ENCODE data around the gene ICOS. TPM values are rescaled to one million over a fixed set of nuclear protein-coding genes. Genes with fewer than 3 reads are reported as not detected.

ICOS gene
- total and polyA plus RNA-seq, 2 donors (not counting 3 experiments of a cell fraction or from before 2014, with no cell fraction given), result not detected

DNA sequence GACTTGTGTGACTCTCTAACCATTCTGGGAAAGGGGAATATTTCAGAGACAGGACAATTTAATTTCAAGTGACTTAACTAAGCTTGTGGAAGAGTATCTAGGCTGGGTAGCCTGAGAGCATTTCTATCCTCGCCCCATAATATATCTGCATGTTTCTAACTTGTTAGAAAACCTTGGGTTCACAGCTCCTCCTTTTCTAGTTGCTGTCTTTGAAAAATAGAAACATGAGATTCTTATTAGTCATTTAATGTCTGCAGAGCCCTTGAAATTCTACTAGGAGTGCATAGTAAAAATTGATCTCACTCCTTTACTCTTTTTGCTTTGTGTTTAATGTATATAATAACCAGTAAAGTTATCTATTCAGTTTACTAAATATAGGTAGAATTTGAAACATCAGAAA is 46.6 kb upstream of the ICOS start:
- ChIA-PET POLR2A (no interaction called here), CTCF (interaction anchor here (0.9 kb wide), 1 partner anchor 1321 kb away, joined by 3 read pairs; no protein-coding TSS in a partner anchor)
- no peaks in the 10 kb centered on the region for H3K9me3 ChIP-seq (replicated peaks; ENCODE audit: control insufficient read depth, insufficient read depth, low read length)
- intact Hi-C loops (cut with micrococcal nuclease) (no loop called here), dilution Hi-C loops (cut with MboI; ENCODE audit: extremely low pct_ligation_motif_present, low sequenced_read_pairs) (no loop called here)
- no peak overlapping the region for H3K9ac ChIP-seq (replicated peaks; ENCODE audit: extremely low read depth, insufficient read depth, low read length)
- TF ChIP-seq, protein P1, sequence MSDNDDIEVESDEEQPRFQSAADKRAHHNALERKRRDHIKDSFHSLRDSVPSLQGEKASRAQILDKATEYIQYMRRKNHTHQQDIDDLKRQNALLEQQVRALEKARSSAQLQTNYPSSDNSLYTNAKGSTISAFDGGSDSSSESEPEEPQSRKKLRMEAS (IDR thresholded peaks at IDR 0.05; ENCODE audit: insufficient read depth, insufficient read length), result no peak
- TF ChIP-seq POLR2A (IDR thresholded peaks at IDR 0.05; ENCODE audit: low read depth, low read length) (no peak), FOS (IDR thresholded peaks at IDR 0.05; ENCODE audit: borderline replicate concordance, insufficient read depth, low read length) (no peak), MYC (IDR thresholded peaks at IDR 0.05; ENCODE audit: low read depth, low read length) (no peak), JUN (IDR thresholded peaks at IDR 0.05; ENCODE audit: borderline replicate concordance, insufficient read depth, insufficient read length, low read depth) (no peak), CTCF (IDR thresholded peaks at IDR 0.05; ENCODE audit: extremely low read depth in 1 of 2, insufficient read depth in 1 of 2, low read depth in 1 of 2, low read length in 2 of 2) (no peak), POLR2AphosphoS5 (IDR thresholded peaks at IDR 0.05; ENCODE audit: insufficient read depth, low read depth, low read length) (no peak), GATA2 (IDR thresholded peaks at IDR 0.05; ENCODE audit: insufficient read depth, insufficient read length, low read depth, low read length) (no peak), EZH2 (IDR thresholded peaks at IDR 0.05; ENCODE audit: borderline replicate concordance, low read depth, low read length, severe bottlenecking) (no peak)
- no peaks in the 10 kb centered on the region for H4K20me1 ChIP-seq (replicated peaks; ENCODE audit: control insufficient read depth, extremely low read depth, insufficient read depth, low read length)
- no TSS peak for BruUV-seq (replicated peaks)
- H3K36me3 ChIP-seq (ENCODE audit: control insufficient read depth in 2 of 2, extremely low read depth in 1 of 2, insufficient read depth in 2 of 2, low read length in 2 of 2), result no peaks in the 10 kb centered on the region
- H3K9me1 ChIP-seq (replicated peaks; ENCODE audit: control insufficient read depth, extremely low read depth, insufficient read depth, low read length), result no peaks in the 10 kb centered on the region
- no peaks in the 10 kb centered on the region for H3K4me1 ChIP-seq (ENCODE audit: control insufficient read depth, extremely low read depth, insufficient read depth, low read length)
- H3K4me3 ChIP-seq (replicated peaks in 1 of 3; ENCODE audit: insufficient read depth in 1 of 3, low read depth in 1 of 3, low read length in 3 of 3), result no peak overlapping the region
- H3K79me2 ChIP-seq (ENCODE audit: control insufficient read depth, insufficient read depth, low read length), result no peaks in the 10 kb centered on the region
- H3K27me3 ChIP-seq (ENCODE audit: control insufficient read depth in 2 of 2, insufficient read depth in 2 of 2, low read length in 2 of 2), result peaks cover 5 to 12% of the 10 kb centered on the region in 2 experiments
- no peak for DNase-seq (ENCODE audit: low read depth, low spot score)
- H3K4me2 ChIP-seq (ENCODE audit: insufficient read depth, low read length), result no peak overlapping the region
- FAIRE-seq, result no peak
- no peak overlapping the region for H2AFZ ChIP-seq (ENCODE audit: low read depth, low read length)
- no peak overlapping the region for H3K27ac ChIP-seq (ENCODE audit: insufficient read depth, low read depth, low read length)
